Right atrium auricular region (tissue), 2 donors: ENCODE results near the gene NTNG1. TPM values are rescaled to one million over a fixed set of nuclear protein-coding genes. Genes with fewer than 3 reads are reported as not detected.
A peak's percentile ranks its signal among the peaks of the same experiment; 100 is the strongest.

ENCODE experiments used
- DNase-seq: peaks from one replicate; pipeline ENCODE4 v3.0.0-alpha.2; 2019; ENCODE audit warnings: low spot score
- H3K27ac ChIP-seq, 2 donors: fragments of 200-600 bp; sonication (generic); 1 replicate in 1 of 2; 2 replicates in 1 of 2; pipeline ENCODE4 v1.5.1; 2016 to 2019
- H3K27me3 ChIP-seq, 2 donors: fragments of 200-600 bp; sonication (generic); one replicate each; pipeline versions ENCODE4 v1.5.1 to v1.6.0; 2017 to 2019
- H3K36me3 ChIP-seq: fragments of 200-600 bp; sonication (generic); one replicate; pipeline ENCODE4 v1.5.1; 2016
- H3K4me1 ChIP-seq, 2 donors: fragments of 200-600 bp; sonication (generic); one replicate each; pipeline versions ENCODE4 v1.5.1 to v1.6.0; 2017 to 2019
- H3K4me3 ChIP-seq, 2 donors: fragments of 200-600 bp; sonication (generic); 1 replicate in 1 of 2; 2 replicates in 1 of 2; pipeline ENCODE4 v1.5.1; 2017 to 2019; ENCODE audit warnings: mild to moderate bottlenecking in 1 of 2, moderate library complexity in 1 of 2
- H3K9me3 ChIP-seq, 2 donors: fragments of 200-600 bp; sonication (generic); one replicate each; pipeline ENCODE4 v1.5.1; 2019
- CTCF ChIP-seq, 2 donors: fragments of 200-600 bp; sonication (generic); IDR thresholded peaks; one replicate each; pipeline ENCODE4 v1.5.1; 2019; ENCODE audit warnings: antibody characterized with exemption in 2 of 2
- total RNA-seq, 2 donors: library from RNA; depleted of rRNA; stranded (reverse); fragments of >200 nt; gene quantifications; one replicate each; pipeline ENCODE4 v1.1.0, GENCODE V29; 2016

NTNG1 gene
- total RNA-seq, 2 donors from 2014 or later = 1.8 to 2.6 TPM

- DNase-seq = no peak
- no peak for TF ChIP-seq CTCF (IDR thresholded peaks at IDR 0.05)
- no peaks in the 10 kb centered on the region for H3K36me3 ChIP-seq
These were observed 273.1 kb downstream of the NTNG1 start for GRCh38 chr1:107413951-107414350.

GRCh38 chr1:107414550-107414949, 273.7 kb downstream of the NTNG1 start:
- Histone ChIP-seq H3K9me3 (no peaks in the 10 kb centered on the region), H3K4me1 (no peaks in the 10 kb centered on the region), H3K27me3 (no peaks in the 10 kb centered on the region), H3K27ac (no peak overlapping the region), H3K36me3 (no peaks in the 10 kb centered on the region), H3K4me3 (no peak overlapping the region)
- no peak for TF ChIP-seq CTCF (IDR thresholded peaks at IDR 0.05)
- DNase-seq = no peak

More at GRCh38 chr1:107413951-107414350, 273.1 kb downstream of the NTNG1 start:
- no peaks in the 10 kb centered on the region for H3K4me1 ChIP-seq
- no peak overlapping the region for H3K4me3 ChIP-seq
- no peaks in the 10 kb centered on the region for H3K9me3 ChIP-seq
- no peaks in the 10 kb centered on the region for H3K27me3 ChIP-seq
- H3K27ac ChIP-seq = no peak overlapping the region

- Histone ChIP-seq H3K36me3 (no peaks in the 10 kb centered on the region), H3K27me3 (no peaks in the 10 kb centered on the region), H3K4me1 (no peaks in the 10 kb centered on the region), H3K4me3 (no peak overlapping the region), H3K9me3 (no peaks in the 10 kb centered on the region), H3K27ac (no peak overlapping the region)
- no peak for TF ChIP-seq CTCF (IDR thresholded peaks at IDR 0.05)
- DNase-seq = no peak
These were observed 274.4 kb downstream of the NTNG1 start for GRCh38 chr1:107415241-107415640.

GRCh38 chr1:107419003-107419402, 278.2 kb downstream of the NTNG1 start:
- H3K27me3 ChIP-seq = no peaks in the 10 kb centered on the region
- TF ChIP-seq CTCF (IDR thresholded peaks at IDR 0.05) = no peak
- DNase-seq = no peak
- H3K4me1 ChIP-seq = no peaks in the 10 kb centered on the region
- H3K36me3 ChIP-seq = no peaks in the 10 kb centered on the region
- no peak overlapping the region for H3K4me3 ChIP-seq
- H3K27ac ChIP-seq = no peak overlapping the region
- no peaks in the 10 kb centered on the region for H3K9me3 ChIP-seq

GRCh38 chr1:107422901-107423300, 282.1 kb downstream of the NTNG1 start:
- H3K4me1 ChIP-seq = no peaks in the 10 kb centered on the region
- no peak overlapping the region for H3K4me3 ChIP-seq
- TF ChIP-seq CTCF (IDR thresholded peaks at IDR 0.05) = no peak
- H3K27ac ChIP-seq = no peak overlapping the region
- no peaks in the 10 kb centered on the region for H3K36me3 ChIP-seq
- no peak for DNase-seq
- no peaks in the 10 kb centered on the region for H3K9me3 ChIP-seq
- H3K27me3 ChIP-seq = no peaks in the 10 kb centered on the region

GRCh38 chr1:107430540-107431228, 289.8 kb downstream of the NTNG1 start:
- Histone ChIP-seq H3K4me1 (no peaks in the 10 kb centered on the region), H3K27me3 (no peaks in the 10 kb centered on the region), H3K27ac (no peak overlapping the region), H3K36me3 (no peaks in the 10 kb centered on the region), H3K9me3 (no peaks in the 10 kb centered on the region), H3K4me3 (no peak overlapping the region)
- no peak for DNase-seq
- TF ChIP-seq CTCF (IDR thresholded peaks at IDR 0.05) = peak; percentile 16 to 56
